Activated naive CD8-positive, alpha-beta T cell treated with anti-CD3 and anti-CD28 coated beads for 36 hours (primary cell): ENCODE measurements around the gene EFR3B. TPM values are rescaled to one million over a fixed set of nuclear protein-coding genes. Genes with fewer than 3 reads are reported as not detected.

Experiments
- DNase-seq: peaks from one replicate; pipeline ENCODE4 v3.0.0; 2021
- H3K27ac Mint-ChIP-seq: one replicate; pipeline ENCODE4 v1.8.0; 2022; ENCODE audit warnings: mild to moderate bottlenecking, moderate library complexity, mixed read lengths
- H3K27me3 Mint-ChIP-seq: one replicate; pipeline ENCODE4 v1.8.0; 2022; ENCODE audit warnings: mild to moderate bottlenecking, mixed read lengths
- H3K36me3 Mint-ChIP-seq: one replicate; pipeline ENCODE4 v1.8.0; 2021; ENCODE audit warnings: mild to moderate bottlenecking, mixed read lengths
- H3K4me1 Mint-ChIP-seq: one replicate; pipeline ENCODE4 v1.8.0; 2021; ENCODE audit warnings: mixed read lengths
- H3K4me3 Mint-ChIP-seq: one replicate; pipeline ENCODE4 v1.8.0; 2022; ENCODE audit warnings: mild to moderate bottlenecking, moderate library complexity, mixed read lengths
- H3K9me3 Mint-ChIP-seq: one replicate; pipeline ENCODE4 v1.8.0; 2022; ENCODE audit warnings: mixed read lengths
- total RNA-seq, 2 experiments: library from RNA; stranded (reverse); gene quantifications; one replicate each; pipeline ENCODE4 v1.2.3, GENCODE V29; 2021

The EFR3B gene
- total RNA-seq, 2 experiments from 2014 or later, result 0.06 to 0.08 TPM

DNA sequence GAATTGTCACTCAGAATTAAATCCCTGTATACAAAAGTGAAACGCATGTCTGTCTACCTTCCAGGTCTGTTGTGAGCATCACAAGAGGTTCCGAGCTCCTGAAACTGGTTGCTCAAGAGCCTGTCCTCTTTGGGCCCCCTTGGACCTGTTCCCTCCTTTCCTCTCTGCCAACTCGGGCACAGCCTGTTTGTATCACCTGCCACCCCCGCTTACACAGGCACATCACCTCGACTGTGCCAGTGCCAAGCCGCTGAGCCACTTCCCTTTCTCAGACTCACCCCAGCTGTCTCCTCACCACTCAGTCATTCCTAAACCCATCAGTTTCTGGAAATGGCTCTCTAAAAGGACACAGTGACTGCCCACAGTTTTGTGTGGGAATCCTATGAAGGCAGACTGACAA, 3.1 kb downstream of the EFR3B start:
- DNase-seq, result no peak
- H3K36me3 Mint-ChIP-seq, result no peaks in the 10 kb centered on the region
- peaks cover 55% of the 10 kb centered on the region for H3K27me3 Mint-ChIP-seq
- H3K4me1 Mint-ChIP-seq, result peaks cover 21% of the 10 kb centered on the region
- no peak overlapping the region for H3K4me3 Mint-ChIP-seq
- no peaks in the 10 kb centered on the region for H3K9me3 Mint-ChIP-seq
- H3K27ac Mint-ChIP-seq, result no peak overlapping the region

- H3K4me1 Mint-ChIP-seq, result peaks cover 6% of the 10 kb centered on the region
- no peaks in the 10 kb centered on the region for H3K36me3 Mint-ChIP-seq
- no peak overlapping the region for H3K4me3 Mint-ChIP-seq
- H3K9me3 Mint-ChIP-seq, result no peaks in the 10 kb centered on the region
- H3K27ac Mint-ChIP-seq, result no peak overlapping the region
- H3K27me3 Mint-ChIP-seq, result peaks cover 41% of the 10 kb centered on the region
- DNase-seq, result no peak
These were observed 7.5 kb downstream of the EFR3B start for GRCh38 chr2:25049422-25049821.

- Mint-ChIP-seq H3K27me3 (peaks cover 34% of the 10 kb centered on the region), H3K4me1 (peaks cover 1% of the 10 kb centered on the region), H3K27ac (no peak overlapping the region), H3K9me3 (no peaks in the 10 kb centered on the region), H3K36me3 (no peaks in the 10 kb centered on the region), H3K4me3 (no peak overlapping the region)
- DNase-seq, result no peak
These were observed 8.3 kb downstream of the EFR3B start for GRCh38 chr2:25050128-25050527.

DNA sequence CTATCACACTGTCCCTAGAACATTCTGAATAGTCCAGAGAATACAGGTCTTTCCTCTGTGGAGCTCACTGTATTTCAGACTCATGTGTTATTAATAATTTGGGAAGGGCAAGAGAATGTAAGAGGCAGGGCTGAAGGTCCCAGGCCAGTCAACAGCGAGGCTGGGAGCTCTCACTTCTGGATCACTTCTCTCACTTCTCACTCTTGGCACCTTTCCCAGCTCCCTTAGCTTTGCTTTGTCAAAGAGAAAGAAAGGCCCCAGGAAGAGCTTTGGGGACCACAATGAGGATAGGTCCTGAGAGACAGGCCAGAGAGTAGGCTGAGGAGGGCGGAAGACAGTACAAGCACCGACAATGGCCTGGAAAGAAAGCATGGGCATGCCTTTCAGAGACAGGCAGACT, 11.2 kb downstream of the EFR3B start:
- peaks cover 19% of the 10 kb centered on the region for H3K27me3 Mint-ChIP-seq
- no peaks in the 10 kb centered on the region for H3K9me3 Mint-ChIP-seq
- no peaks in the 10 kb centered on the region for H3K4me1 Mint-ChIP-seq
- H3K4me3 Mint-ChIP-seq, result no peak overlapping the region
- no peaks in the 10 kb centered on the region for H3K36me3 Mint-ChIP-seq
- no peak for DNase-seq
- no peak overlapping the region for H3K27ac Mint-ChIP-seq

DNA sequence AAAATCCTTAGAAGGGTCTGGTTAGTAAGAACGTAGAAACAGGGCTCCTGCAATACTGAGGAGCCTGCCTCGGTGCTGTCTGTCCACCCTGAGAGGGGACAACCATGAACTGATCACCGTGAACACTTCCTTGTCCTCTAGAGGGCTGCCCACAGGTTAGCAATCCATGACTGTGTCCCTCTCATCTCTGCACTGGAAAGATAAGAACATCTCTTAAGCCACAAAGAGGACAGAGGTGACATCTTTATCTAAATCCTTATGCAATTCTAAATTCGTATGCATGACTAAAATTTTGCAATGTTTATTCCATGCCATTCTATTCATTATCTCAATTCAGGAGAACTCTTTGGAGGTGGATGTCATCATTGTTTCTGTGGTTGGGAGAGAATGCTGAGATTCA, 12.8 kb downstream of the EFR3B start:
- no peak overlapping the region for H3K27ac Mint-ChIP-seq
- no peaks in the 10 kb centered on the region for H3K4me1 Mint-ChIP-seq
- H3K9me3 Mint-ChIP-seq, result no peaks in the 10 kb centered on the region
- H3K36me3 Mint-ChIP-seq, result no peaks in the 10 kb centered on the region
- no peak for DNase-seq
- no peak overlapping the region for H3K4me3 Mint-ChIP-seq
- H3K27me3 Mint-ChIP-seq, result peaks cover 9% of the 10 kb centered on the region

GRCh38 chr2:25055376-25055920, 13.6 kb downstream of the EFR3B start:
- DNase-seq, result no peak
- peaks cover 6% of the 10 kb centered on the region for H3K27me3 Mint-ChIP-seq
- H3K36me3 Mint-ChIP-seq, result no peaks in the 10 kb centered on the region
- no peak overlapping the region for H3K27ac Mint-ChIP-seq
- no peaks in the 10 kb centered on the region for H3K9me3 Mint-ChIP-seq
- H3K4me3 Mint-ChIP-seq, result no peak overlapping the region
- no peaks in the 10 kb centered on the region for H3K4me1 Mint-ChIP-seq

- H3K4me3 Mint-ChIP-seq, result no peak overlapping the region
- H3K36me3 Mint-ChIP-seq, result no peaks in the 10 kb centered on the region
- DNase-seq, result no peak
- no peak overlapping the region for H3K27ac Mint-ChIP-seq
- H3K4me1 Mint-ChIP-seq, result no peaks in the 10 kb centered on the region
- no peaks in the 10 kb centered on the region for H3K9me3 Mint-ChIP-seq
- H3K27me3 Mint-ChIP-seq, result peaks cover 6% of the 10 kb centered on the region
These were observed 14.4 kb downstream of the EFR3B start for GRCh38 chr2:25056098-25056821.

DNA sequence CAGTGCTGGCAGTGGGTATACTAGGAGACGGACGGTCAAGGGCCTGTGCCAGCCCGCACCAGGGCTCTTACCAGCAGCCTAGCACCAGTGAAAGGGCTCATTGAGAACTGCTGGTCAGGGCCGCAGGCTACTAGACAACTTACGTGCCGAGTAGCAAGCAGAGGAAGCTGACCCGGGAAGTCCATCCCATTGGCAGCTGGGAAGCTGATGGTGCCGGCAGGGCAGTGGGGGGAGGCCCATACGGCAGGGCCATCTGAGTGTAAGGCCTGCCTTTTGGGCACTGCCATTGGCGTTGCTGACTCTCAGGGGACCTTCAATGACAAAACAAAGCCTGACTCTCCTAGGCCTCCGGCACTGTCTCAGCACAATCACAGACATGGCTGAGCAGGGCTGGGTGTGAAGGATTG, 20.6 kb downstream of the EFR3B start:
- H3K4me3 Mint-ChIP-seq, result no peak overlapping the region
- H3K9me3 Mint-ChIP-seq, result peaks cover 5% of the 10 kb centered on the region
- H3K27me3 Mint-ChIP-seq, result no peaks in the 10 kb centered on the region
- peaks cover 5% of the 10 kb centered on the region for H3K4me1 Mint-ChIP-seq
- H3K36me3 Mint-ChIP-seq, result no peaks in the 10 kb centered on the region
- H3K27ac Mint-ChIP-seq, result no peak overlapping the region
- DNase-seq, result no peak

DNA sequence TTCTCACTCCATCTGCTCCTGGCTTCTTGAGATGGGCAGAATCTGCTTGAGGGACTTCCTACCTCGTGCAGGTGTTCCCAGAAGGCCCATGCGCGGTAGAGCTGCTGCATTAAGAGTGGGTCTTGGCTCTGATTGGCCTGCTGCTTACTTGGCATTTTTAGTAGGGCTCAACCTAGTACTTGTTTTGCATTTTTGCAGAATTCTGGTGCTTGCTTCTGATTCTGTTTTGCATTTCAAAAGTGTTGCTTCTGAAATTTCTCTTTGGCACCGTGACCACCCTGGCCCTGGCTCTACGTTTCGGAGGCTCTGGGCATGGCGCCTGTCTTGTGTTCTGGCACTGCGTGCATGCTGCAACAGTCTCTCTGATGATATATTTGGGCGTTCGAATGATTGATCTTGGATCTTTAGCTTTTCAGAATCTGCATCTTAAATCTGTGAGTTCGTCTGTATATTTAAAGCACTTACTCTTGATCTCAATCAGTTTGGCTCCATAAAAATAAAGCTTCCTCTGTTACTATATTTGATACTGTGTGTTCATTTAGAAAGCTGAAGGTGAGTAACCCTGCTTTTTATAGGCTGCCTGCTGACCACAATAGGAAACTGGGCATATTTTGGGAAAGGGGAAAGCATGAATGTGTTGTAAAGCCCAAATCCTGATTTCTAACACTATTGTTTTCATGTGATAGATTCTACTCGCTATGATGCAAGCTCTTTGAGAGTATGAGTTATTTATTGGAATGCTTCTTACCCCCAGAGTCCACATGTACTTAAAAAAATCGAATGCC, 22.2 kb downstream of the EFR3B start:
- H3K4me3 Mint-ChIP-seq, result no peak overlapping the region
- no peak for DNase-seq
- H3K27me3 Mint-ChIP-seq, result no peaks in the 10 kb centered on the region
- H3K27ac Mint-ChIP-seq, result no peak overlapping the region
- no peaks in the 10 kb centered on the region for H3K36me3 Mint-ChIP-seq
- peaks cover 5% of the 10 kb centered on the region for H3K9me3 Mint-ChIP-seq
- H3K4me1 Mint-ChIP-seq, result peaks cover 5% of the 10 kb centered on the region

DNA sequence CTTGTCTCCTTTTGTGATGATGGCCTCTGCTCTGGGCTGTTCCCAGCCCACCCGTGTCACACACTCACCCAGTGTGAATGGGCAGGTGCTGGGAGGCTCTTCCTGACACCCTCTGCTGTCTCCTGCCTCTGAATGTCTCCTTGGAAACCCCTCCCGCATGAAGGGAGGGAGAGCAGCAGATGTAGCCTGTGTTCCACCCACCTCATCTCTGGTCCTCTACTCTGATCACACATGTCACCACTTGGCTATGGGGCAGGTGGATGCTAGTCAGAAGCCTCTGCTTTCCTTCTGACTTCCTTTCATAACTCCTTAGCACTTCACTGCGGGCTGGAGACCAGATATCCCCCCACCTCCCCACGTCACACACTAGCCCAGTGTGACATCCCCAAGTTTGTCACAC, 23.9 kb downstream of the EFR3B start:
- H3K27me3 Mint-ChIP-seq, result no peaks in the 10 kb centered on the region
- H3K27ac Mint-ChIP-seq, result no peak overlapping the region
- no peak for DNase-seq
- no peaks in the 10 kb centered on the region for H3K36me3 Mint-ChIP-seq
- H3K4me3 Mint-ChIP-seq, result no peak overlapping the region
- peaks cover 5% of the 10 kb centered on the region for H3K4me1 Mint-ChIP-seq
- H3K9me3 Mint-ChIP-seq, result peaks cover 5% of the 10 kb centered on the region

DNA sequence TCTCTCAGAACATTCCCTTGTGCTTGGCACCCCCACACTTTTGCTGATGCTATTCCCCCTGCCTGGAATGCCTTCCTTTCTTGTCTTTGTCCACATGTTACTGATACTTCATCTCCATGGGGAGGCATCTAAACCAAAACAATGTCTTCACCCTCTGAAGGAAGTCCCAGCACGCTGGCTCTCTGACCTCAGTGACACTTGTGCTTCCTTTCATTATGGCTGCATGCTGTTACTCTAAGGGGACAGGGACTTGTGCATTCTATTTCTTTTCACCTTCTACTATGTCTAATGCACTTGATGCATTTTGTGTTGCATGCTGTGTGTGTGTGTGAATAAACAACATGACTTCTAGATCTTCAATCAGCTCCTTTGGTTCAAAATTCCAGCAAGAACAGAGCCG, 24.6 kb downstream of the EFR3B start:
- no peak for DNase-seq
- peaks cover 5% of the 10 kb centered on the region for H3K4me1 Mint-ChIP-seq
- peaks cover 5% of the 10 kb centered on the region for H3K9me3 Mint-ChIP-seq
- no peaks in the 10 kb centered on the region for H3K36me3 Mint-ChIP-seq
- H3K27me3 Mint-ChIP-seq, result no peaks in the 10 kb centered on the region
- no peak overlapping the region for H3K4me3 Mint-ChIP-seq
- no peak overlapping the region for H3K27ac Mint-ChIP-seq

- no peak for DNase-seq
- Mint-ChIP-seq H3K36me3 (no peaks in the 10 kb centered on the region), H3K9me3 (peaks cover 5% of the 10 kb centered on the region), H3K4me1 (peaks cover 5% of the 10 kb centered on the region), H3K27ac (no peak overlapping the region), H3K27me3 (no peaks in the 10 kb centered on the region), H3K4me3 (no peak overlapping the region)
These were observed 26.3 kb downstream of the EFR3B start for GRCh38 chr2:25068217-25068616.

GRCh38 chr2:25071966-25072365, 30.1 kb downstream of the EFR3B start:
- no peak for DNase-seq
- Mint-ChIP-seq H3K27ac (no peak overlapping the region), H3K36me3 (no peaks in the 10 kb centered on the region), H3K27me3 (peaks cover 12% of the 10 kb centered on the region), H3K9me3 (no peaks in the 10 kb centered on the region), H3K4me3 (no peak overlapping the region), H3K4me1 (no peaks in the 10 kb centered on the region)

GRCh38 chr2:25072606-25073005, 30.7 kb downstream of the EFR3B start:
- Mint-ChIP-seq H3K27me3 (peaks cover 12% of the 10 kb centered on the region), H3K27ac (no peak overlapping the region), H3K36me3 (no peaks in the 10 kb centered on the region), H3K4me1 (no peaks in the 10 kb centered on the region), H3K9me3 (no peaks in the 10 kb centered on the region), H3K4me3 (no peak overlapping the region)
- no peak for DNase-seq

- no peak for DNase-seq
- H3K27ac Mint-ChIP-seq, result no peak overlapping the region
- H3K36me3 Mint-ChIP-seq, result no peaks in the 10 kb centered on the region
- H3K27me3 Mint-ChIP-seq, result peaks cover 12% of the 10 kb centered on the region
- H3K9me3 Mint-ChIP-seq, result no peaks in the 10 kb centered on the region
- no peak overlapping the region for H3K4me3 Mint-ChIP-seq
- no peaks in the 10 kb centered on the region for H3K4me1 Mint-ChIP-seq
These were observed 31.1 kb downstream of the EFR3B start for GRCh38 chr2:25073025-25073424.

DNA sequence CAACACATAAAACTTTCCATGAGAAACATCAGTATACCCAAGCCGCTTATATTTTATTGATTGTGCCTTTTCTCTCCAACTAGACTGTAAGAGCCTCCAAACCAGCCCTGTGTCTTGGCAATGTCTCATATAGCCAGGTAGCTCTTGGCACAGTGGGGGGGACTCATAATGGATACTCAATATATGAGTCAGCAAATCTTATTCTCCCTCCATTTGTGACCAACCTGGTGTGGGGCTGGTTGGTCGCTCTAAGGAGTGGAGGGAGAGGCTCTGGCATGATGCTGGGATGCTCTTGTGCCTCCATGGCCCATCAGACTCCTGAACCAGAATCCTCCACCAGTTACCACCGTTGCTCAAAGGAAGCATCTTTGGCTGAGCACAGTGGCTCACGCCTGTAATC, 32.0 kb downstream of the EFR3B start:
- H3K9me3 Mint-ChIP-seq, result no peaks in the 10 kb centered on the region
- peaks cover 15% of the 10 kb centered on the region for H3K27me3 Mint-ChIP-seq

More for the DNA sequence above, 32.0 kb downstream of the EFR3B start:
- no peak overlapping the region for H3K4me3 Mint-ChIP-seq
- H3K4me1 Mint-ChIP-seq, result no peaks in the 10 kb centered on the region
- no peak for DNase-seq
- H3K36me3 Mint-ChIP-seq, result no peaks in the 10 kb centered on the region
- no peak overlapping the region for H3K27ac Mint-ChIP-seq
